SKM-1 (cell line): ENCODE data around the gene NUP50.

Experiments
- DNase-seq: peaks from one replicate; lab custom pipeline; 2025; ENCODE audit not compliant: unreplicated experiment; lab: John Stamatoyannopoulos, UW

Gene NUP50

GRCh38 chr22:45208696-45208992 lies 44.9 kb downstream of the NUP50 start:
- no peak for DNase-seq

GRCh38 chr22:45208993-45209838 lies 45.5 kb downstream of the NUP50 start:
- no peak for DNase-seq

GRCh38 chr22:45210174-45210573 lies 46.4 kb downstream of the NUP50 start:
- no peak for DNase-seq

GRCh38 chr22:45210577-45210976 lies 46.9 kb downstream of the NUP50 start:
- DNase-seq = no peak

- no peak for DNase-seq
Observed at GRCh38 chr22:45210991-45211390, 47.3 kb downstream of the NUP50 start.

GRCh38 chr22:45211435-45211834 lies 47.7 kb downstream of the NUP50 start:
- no peak for DNase-seq

GRCh38 chr22:45211848-45212247 lies 48.1 kb downstream of the NUP50 start:
- DNase-seq = no peak

GRCh38 chr22:45212306-45212709 lies 48.6 kb downstream of the NUP50 start:
- no peak for DNase-seq

GRCh38 chr22:45212992-45213751 lies 49.4 kb downstream of the NUP50 start:
- peak; percentile 83 for DNase-seq

GRCh38 chr22:45216133-45217003 lies 52.6 kb downstream of the NUP50 start:
- no peak for DNase-seq

- DNase-seq = no peak
Observed at GRCh38 chr22:45217345-45217744, 53.6 kb downstream of the NUP50 start.

GRCh38 chr22:45217806-45218205 lies 54.1 kb downstream of the NUP50 start:
- no peak for DNase-seq

GRCh38 chr22:45218976-45219375 lies 55.3 kb downstream of the NUP50 start:
- DNase-seq = no peak

GRCh38 chr22:45221201-45221600 lies 57.5 kb downstream of the NUP50 start:
- DNase-seq = no peak

- DNase-seq = no peak
Observed at GRCh38 chr22:45223304-45224117, 59.8 kb downstream of the NUP50 start.

- DNase-seq = no peak
Observed at GRCh38 chr22:45224331-45224730, 60.6 kb downstream of the NUP50 start.

GRCh38 chr22:45224988-45225731 lies 61.4 kb downstream of the NUP50 start:
- DNase-seq = no peak

- peak; percentile 93 for DNase-seq
Observed at GRCh38 chr22:45225732-45226502, 62.2 kb downstream of the NUP50 start.

GRCh38 chr22:45226503-45227186 lies 62.9 kb downstream of the NUP50 start:
- DNase-seq = peak; percentile 63
